ENCODE data around the gene BBS9.
A peak's percentile ranks its signal among the peaks of the same experiment; 100 is the strongest.

GRCh38 chr7:33459340-33459751 lies 330.0 kb downstream of the BBS9 start:
- TF ChIP-seq CTCF (IDR thresholded peaks at IDR 0.05; ENCODE audit: insufficient read depth, low read length, poor library complexity, severe bottlenecking) = peak; percentile 17
- no peak for TF ChIP-seq EZH2phosphoT487 (conservative IDR thresholded peaks at IDR 0.05; ENCODE audit: low read length)

All from SU-DHL-6 (cell line).